CD4-positive, alpha-beta T cell (primary cell): Measurements from ENCODE around the gene FBXO28. TPM values are rescaled to one million over a fixed set of nuclear protein-coding genes. Genes with fewer than 3 reads are reported as not detected.

ENCODE experiments used
- ATAC-seq: fragments of 200-7000 bp; cut with Tn5 transposase; one replicate; pipeline ENCODE4 v1.10.0; 2022; ENCODE audit warnings: mild to moderate bottlenecking; ENCODE audit not compliant: poor library complexity
- CTCF ChIA-PET: fragments of 350-600 bp; sonication (Branson Sonifier 250); formaldehyde crosslinking; loops from one replicate; lab custom pipeline; 2021; ENCODE audit warnings: antibody characterized with exemption, inconsistent platforms; lab: Charles Lee
- POLR2A ChIA-PET: fragments of 350-600 bp; sonication (Branson Sonifier 250); formaldehyde crosslinking; loops from one replicate; lab custom pipeline; 2021; ENCODE audit warnings: antibody characterized with exemption, inconsistent platforms; lab: Charles Lee
- DNase-seq, 14 experiments: peaks; one replicate each; pipeline ENCODE4 v3.0.0-alpha.2; 2013 to 2020; ENCODE audit warnings: mixed read lengths in 2 of 14
- H3K27ac ChIP-seq, 2 donors: one replicate each; pipeline versions ENCODE4 v1.5.1 to v1.7.0; 2013; ENCODE audit warnings: low read length in 2 of 2, low read depth in 1 of 2, mild to moderate bottlenecking in 1 of 2
- H3K27me3 ChIP-seq, 2 experiments: 1 replicate in 1 of 2; 2 replicates in 1 of 2; pipeline versions ENCODE4 v1.6.1 to v1.7.0; 2013; ENCODE audit warnings: low read length in 2 of 2, control low read depth in 1 of 2, mild to moderate bottlenecking in 1 of 2, moderate library complexity in 1 of 2; ENCODE audit not compliant: insufficient read depth in 2 of 2, control insufficient read depth in 1 of 2
- H3K36me3 ChIP-seq: one replicate; pipeline ENCODE4 v1.6.1; 2013; ENCODE audit warnings: low read length, control low read depth; ENCODE audit not compliant: insufficient read depth
- H3K4me1 ChIP-seq: one replicate; pipeline ENCODE4 v1.6.1; 2013; ENCODE audit warnings: low read length, control low read depth; ENCODE audit not compliant: insufficient read depth
- H3K4me3 ChIP-seq: one replicate; pipeline ENCODE4 v1.5.1; 2013; ENCODE audit warnings: mild to moderate bottlenecking, low read length, moderate library complexity
- H3K9me3 ChIP-seq, 2 experiments: 1 replicate in 1 of 2; 2 replicates in 1 of 2; pipeline versions ENCODE4 v1.6.1 to v1.7.0; 2013; ENCODE audit warnings: low read length in 2 of 2, mild to moderate bottlenecking in 2 of 2, control low read depth in 1 of 2, moderate library complexity in 1 of 2; ENCODE audit not compliant: control insufficient read depth in 1 of 2, insufficient read depth in 1 of 2
- H3K27ac Mint-ChIP-seq: one replicate; pipeline ENCODE4 v1.8.0; 2020; ENCODE audit warnings: mixed read lengths
- H3K27me3 Mint-ChIP-seq: one replicate; pipeline ENCODE4 v1.8.0; 2021; ENCODE audit warnings: mixed read lengths
- H3K36me3 Mint-ChIP-seq: one replicate; pipeline ENCODE4 v1.8.0; 2021; ENCODE audit warnings: low read depth, mixed read lengths
- H3K4me1 Mint-ChIP-seq: one replicate; pipeline ENCODE4 v1.8.0; 2021; ENCODE audit warnings: low read depth, mixed read lengths
- H3K4me3 Mint-ChIP-seq: one replicate; pipeline ENCODE4 v1.8.0; 2020; ENCODE audit warnings: mild to moderate bottlenecking, mixed read lengths
- H3K9me3 Mint-ChIP-seq: one replicate; pipeline ENCODE4 v1.8.0; 2020; ENCODE audit warnings: mixed read lengths
- intact Hi-C, 2 experiments: fragments of 100-400 bp; cut with DNase I in 1 of 2; cut with micrococcal nuclease in 1 of 2; formaldehyde crosslinking; loops; one replicate each; pipeline versions ENCODE4 v1.15.1 to v1.9.0; 2023 to 2025; cut with DNase I, micrococcal nuclease
- total RNA-seq, 174 experiments: library from RNA in 2 of 174; stranded (reverse) in 2 of 174; gene quantifications; one replicate each; pipeline ENCODE4 v1.2.3 and lab custom pipeline; 2021 to 2026
- TF ChIP-seq, protein P1 (sequence below): fragments of 200-600 bp; IDR thresholded peaks from one replicate; pipeline ENCODE4 v1.8.0; 2022; ENCODE audit warnings: antibody characterized with exemption, mild to moderate bottlenecking

The FBXO28 gene
- total RNA-seq, 2 experiments from 2014 or later = 32.5 to 37.1 TPM

DNA sequence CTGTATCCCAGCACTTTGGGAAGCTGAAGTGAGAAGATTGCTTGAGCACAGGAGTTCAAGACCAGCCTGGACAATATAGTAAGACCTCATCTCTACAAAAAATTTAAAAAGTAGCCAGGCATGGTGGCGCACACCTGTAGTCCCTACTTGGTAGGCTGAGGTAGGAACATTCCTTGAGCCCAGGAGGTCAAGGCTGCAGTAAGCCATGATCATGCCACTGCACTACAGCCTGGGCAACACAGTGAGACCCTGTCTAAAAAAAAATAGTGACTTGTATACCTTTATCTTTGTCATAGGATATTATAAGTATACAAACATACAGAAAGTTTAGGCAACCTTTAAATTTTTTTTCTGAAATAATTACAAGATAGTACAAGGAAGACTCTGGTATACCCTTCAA, 3.9 kb upstream of the FBXO28 start:
- Histone ChIP-seq H3K27ac (no peak overlapping the region), H3K4me1 (peaks cover 17% of the 10 kb centered on the region), H3K27me3 (no peaks in the 10 kb centered on the region), H3K36me3 (no peaks in the 10 kb centered on the region), H3K4me3 (no peak overlapping the region), H3K9me3 (peaks cover 0 to 2% of the 10 kb centered on the region in 2 experiments)
- ChIA-PET POLR2A (no interaction called here), CTCF (no interaction called here)
- Mint-ChIP-seq H3K9me3 (no peaks in the 10 kb centered on the region), H3K27me3 (peaks cover 18% of the 10 kb centered on the region), H3K36me3 (no peaks in the 10 kb centered on the region), H3K4me3 (no peak overlapping the region), H3K4me1 (peaks cover 17% of the 10 kb centered on the region), H3K27ac (no peak overlapping the region)
- ATAC-seq = no peak
- DNase-seq = no peak
- TF ChIP-seq, protein P1, sequence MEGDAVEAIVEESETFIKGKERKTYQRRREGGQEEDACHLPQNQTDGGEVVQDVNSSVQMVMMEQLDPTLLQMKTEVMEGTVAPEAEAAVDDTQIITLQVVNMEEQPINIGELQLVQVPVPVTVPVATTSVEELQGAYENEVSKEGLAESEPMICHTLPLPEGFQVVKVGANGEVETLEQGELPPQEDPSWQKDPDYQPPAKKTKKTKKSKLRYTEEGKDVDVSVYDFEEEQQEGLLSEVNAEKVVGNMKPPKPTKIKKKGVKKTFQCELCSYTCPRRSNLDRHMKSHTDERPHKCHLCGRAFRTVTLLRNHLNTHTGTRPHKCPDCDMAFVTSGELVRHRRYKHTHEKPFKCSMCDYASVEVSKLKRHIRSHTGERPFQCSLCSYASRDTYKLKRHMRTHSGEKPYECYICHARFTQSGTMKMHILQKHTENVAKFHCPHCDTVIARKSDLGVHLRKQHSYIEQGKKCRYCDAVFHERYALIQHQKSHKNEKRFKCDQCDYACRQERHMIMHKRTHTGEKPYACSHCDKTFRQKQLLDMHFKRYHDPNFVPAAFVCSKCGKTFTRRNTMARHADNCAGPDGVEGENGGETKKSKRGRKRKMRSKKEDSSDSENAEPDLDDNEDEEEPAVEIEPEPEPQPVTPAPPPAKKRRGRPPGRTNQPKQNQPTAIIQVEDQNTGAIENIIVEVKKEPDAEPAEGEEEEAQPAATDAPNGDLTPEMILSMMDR = no peak
- intact Hi-C loops = loop anchor here in 1 of 2 experiments (5.0 kb wide), 1 partner anchor 1317 kb away; the partner anchor contains the start of gene LBR

DNA sequence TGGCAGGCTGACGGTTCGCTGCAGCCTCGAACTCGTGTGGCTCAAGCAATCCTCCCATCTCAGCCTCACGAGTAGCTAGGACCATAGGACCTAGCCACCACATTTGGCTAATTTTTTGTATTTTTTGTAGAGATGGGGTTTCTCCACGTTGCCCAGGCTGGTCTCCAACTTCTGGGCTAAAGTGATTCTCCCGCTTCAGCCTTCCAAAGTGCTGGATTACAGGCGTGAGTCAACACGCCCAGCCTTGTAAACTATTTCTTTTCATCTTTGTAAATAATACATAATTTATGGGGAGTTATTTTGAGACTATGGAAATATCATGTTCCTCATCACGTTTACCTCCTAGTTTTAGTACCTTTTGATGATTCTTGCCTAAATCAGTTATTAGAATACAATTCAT, 906 bp upstream of the FBXO28 start:
- intact Hi-C loops = loop anchor here in 1 of 2 experiments (5.0 kb wide), 1 partner anchor 1314 kb away; the partner anchor contains the start of gene LBR
- POLR2A ChIA-PET = no interaction called here
- Histone ChIP-seq H3K36me3 (no peaks in the 10 kb centered on the region), H3K4me1 (peaks cover 17% of the 10 kb centered on the region), H3K4me3 (no peak overlapping the region), H3K27me3 (no peaks in the 10 kb centered on the region), H3K9me3 (peaks cover 0 to 2% of the 10 kb centered on the region in 2 experiments), H3K27ac (no peak overlapping the region)
- TF ChIP-seq, protein P1 = no peak
- ATAC-seq (no peak), DNase-seq (no peak)
- CTCF ChIA-PET = no interaction called here
- Mint-ChIP-seq H3K4me1 (peaks cover 36% of the 10 kb centered on the region), H3K36me3 (peaks cover 6% of the 10 kb centered on the region), H3K9me3 (no peaks in the 10 kb centered on the region), H3K4me3 (no peak overlapping the region), H3K27ac (no peak overlapping the region), H3K27me3 (peaks cover 8% of the 10 kb centered on the region)

DNA sequence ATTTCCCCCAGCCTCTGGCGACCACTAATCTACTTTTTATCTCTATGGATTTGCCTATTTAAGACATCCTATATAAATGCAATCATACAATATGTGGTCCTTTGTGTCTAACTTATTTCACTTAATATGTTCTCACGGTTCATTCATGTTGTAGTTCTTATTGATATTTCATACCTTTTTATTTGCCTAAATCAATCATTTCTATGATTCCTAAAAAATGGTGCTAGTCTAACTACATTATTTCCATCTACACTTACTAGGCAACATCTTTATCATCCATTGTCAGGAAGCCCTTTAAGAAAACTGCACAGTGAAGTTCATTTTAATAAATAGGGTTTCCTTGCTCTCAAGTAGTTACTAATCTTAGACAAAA, 380 bp upstream of the FBXO28 start:
- no peaks in the 10 kb centered on the region for H3K9me3 Mint-ChIP-seq
- Histone ChIP-seq H3K27ac (peak overlapping the region; percentile 91 to 98), H3K27me3 (no peaks in the 10 kb centered on the region), H3K4me1 (peaks cover 17% of the 10 kb centered on the region), H3K4me3 (peak overlapping the region; percentile 98), H3K9me3 (peaks cover 0 to 2% of the 10 kb centered on the region in 2 experiments), H3K36me3 (peaks cover 4% of the 10 kb centered on the region)
- H3K36me3 Mint-ChIP-seq = peaks cover 11% of the 10 kb centered on the region
- intact Hi-C loops = loop anchor here in 1 of 2 experiments (5.0 kb wide), 1 partner anchor 1314 kb away; the partner anchor contains the start of gene LBR
- CTCF ChIA-PET = no interaction called here
- TF ChIP-seq, protein P1 = no peak
- POLR2A ChIA-PET = interaction anchor here (0.9 to 1.3 kb wide), 5 partner anchors 12 to 321 kb away, joined by 3 to 12 read pairs (median 5); partner anchors contain the start of genes DEGS1, NVL and WDR26
- H3K4me1 Mint-ChIP-seq = peaks cover 40% of the 10 kb centered on the region
- ATAC-seq (peak; percentile 18), DNase-seq (no peak)
- H3K27ac Mint-ChIP-seq = peak overlapping the region; percentile 84
- H3K27me3 Mint-ChIP-seq = peaks cover 8% of the 10 kb centered on the region
- peak overlapping the region; percentile 92 for H3K4me3 Mint-ChIP-seq
